ENCODE results near the gene NRXN3. TPM values are rescaled to one million over a fixed set of nuclear protein-coding genes. Genes with fewer than 3 reads are reported as not detected.

The NRXN3 gene
- total RNA-seq, 1 donor, result under 0.01 TPM

DNA sequence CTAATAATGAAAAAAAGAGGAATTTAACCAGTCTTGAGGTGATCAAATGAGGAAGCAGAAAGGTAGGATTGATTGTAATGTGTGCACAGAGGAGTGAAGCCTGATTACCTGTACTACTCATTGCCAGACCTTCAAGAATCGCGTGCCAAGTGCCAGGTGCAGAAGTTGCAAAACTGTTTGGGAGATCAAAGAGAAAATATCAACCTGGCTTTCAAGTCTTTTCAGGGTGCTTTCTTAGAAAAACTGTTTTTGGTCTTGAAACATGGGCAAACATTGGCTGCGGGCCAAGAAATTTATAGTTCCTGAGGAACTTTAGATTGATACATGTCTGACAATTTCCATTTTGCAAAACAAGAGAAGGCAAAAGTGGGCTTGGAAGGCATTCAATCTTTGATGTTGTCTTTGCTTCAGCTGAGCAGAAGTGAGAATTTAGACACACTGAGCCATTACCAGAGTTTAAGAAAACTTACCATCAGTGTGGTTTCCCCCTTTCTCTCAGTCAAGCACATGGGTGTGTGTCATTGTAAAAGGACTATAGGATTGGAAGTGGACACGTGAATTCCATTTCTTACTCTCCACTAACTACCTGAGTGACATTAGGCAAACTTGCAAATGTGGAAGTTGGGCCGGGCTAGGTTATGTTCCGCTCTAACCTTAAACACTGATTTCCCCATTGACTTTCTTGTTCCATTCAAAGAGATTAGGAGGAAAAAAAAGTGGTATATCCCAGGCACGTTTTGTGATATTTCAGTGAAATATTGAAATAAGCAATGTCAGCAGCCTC lies 1555.0 kb downstream of the NRXN3 start:
- no peaks in the 10 kb centered on the region for H3K9me3 ChIP-seq (ENCODE audit: low read depth, low read length)
- H3K27me3 ChIP-seq (ENCODE audit: insufficient read depth, low read length), result no peaks in the 10 kb centered on the region
- no peaks in the 10 kb centered on the region for H3K4me1 ChIP-seq (ENCODE audit: insufficient read depth, low read length)
- H3K4me3 ChIP-seq (ENCODE audit: low read length), result no peak overlapping the region

DNA sequence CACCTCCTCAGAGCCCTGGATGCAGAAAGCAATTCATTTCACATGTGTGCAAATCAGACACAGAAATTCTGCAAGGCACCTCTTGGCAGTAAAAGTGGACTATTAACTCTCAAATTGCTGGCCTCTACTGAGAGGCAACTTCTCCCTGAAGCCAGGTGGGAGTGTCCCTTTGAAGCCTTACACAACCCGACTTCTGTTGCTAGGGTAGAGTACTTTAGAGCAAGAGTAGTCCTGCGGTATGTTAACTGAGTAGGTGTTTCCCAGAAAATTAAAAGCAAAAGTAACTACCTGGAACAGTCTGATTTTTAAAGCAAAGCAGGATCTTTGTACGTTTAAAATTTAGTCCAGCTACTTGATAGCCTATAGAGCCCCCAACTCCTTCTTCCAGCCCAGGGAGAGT lies 1557.7 kb downstream of the NRXN3 start:
- Histone ChIP-seq H3K27me3 (ENCODE audit: insufficient read depth, low read length) (no peaks in the 10 kb centered on the region), H3K4me3 (ENCODE audit: low read length) (no peak overlapping the region), H3K9me3 (ENCODE audit: low read depth, low read length) (no peaks in the 10 kb centered on the region), H3K4me1 (ENCODE audit: insufficient read depth, low read length) (no peaks in the 10 kb centered on the region)

DNA sequence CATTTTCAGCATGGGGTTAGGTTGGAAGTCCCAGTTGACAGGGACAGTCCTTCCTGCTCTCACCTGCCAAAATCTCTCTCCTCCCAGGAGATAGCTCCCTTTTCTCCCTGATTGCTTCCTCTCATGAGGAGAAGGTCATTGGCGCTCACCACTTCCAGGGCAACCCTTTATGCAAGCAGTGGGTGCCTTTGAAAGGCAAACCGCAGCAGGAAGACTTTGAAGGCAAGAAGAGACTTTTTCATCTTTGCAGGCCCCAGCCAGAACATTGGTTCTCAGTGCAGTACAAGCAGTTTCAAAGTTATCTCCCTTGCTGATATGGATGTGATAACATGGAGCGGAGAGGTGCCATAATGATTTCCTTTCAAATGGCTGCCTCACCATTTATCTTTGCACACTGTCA lies 1558.2 kb downstream of the NRXN3 start:
- Histone ChIP-seq H3K4me1 (ENCODE audit: insufficient read depth, low read length) (no peaks in the 10 kb centered on the region), H3K27me3 (ENCODE audit: insufficient read depth, low read length) (no peaks in the 10 kb centered on the region), H3K4me3 (ENCODE audit: low read length) (no peak overlapping the region), H3K9me3 (ENCODE audit: low read depth, low read length) (no peaks in the 10 kb centered on the region)

DNA sequence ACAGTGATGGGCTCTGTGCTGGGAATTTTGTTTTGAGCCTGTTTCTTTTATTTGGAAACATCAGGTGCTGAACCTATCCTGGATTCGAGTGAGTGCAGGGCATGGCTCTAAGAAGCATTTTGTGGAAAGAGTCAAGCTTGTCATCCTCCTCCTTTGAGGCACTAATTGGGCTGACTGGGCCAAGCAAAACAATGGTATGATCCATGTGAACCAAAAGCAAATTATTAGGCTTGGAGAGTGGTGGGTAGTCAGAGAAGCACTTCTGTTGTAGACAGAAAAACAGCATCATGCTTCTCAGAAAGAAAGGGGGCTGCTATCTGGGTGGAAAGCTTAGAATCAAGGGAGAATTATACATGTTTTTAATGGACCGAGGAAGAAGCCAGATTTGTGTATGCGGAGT lies 1559.6 kb downstream of the NRXN3 start:
- no peaks in the 10 kb centered on the region for H3K9me3 ChIP-seq (ENCODE audit: low read depth, low read length)
- H3K27me3 ChIP-seq (ENCODE audit: insufficient read depth, low read length), result no peaks in the 10 kb centered on the region
- no peak overlapping the region for H3K4me3 ChIP-seq (ENCODE audit: low read length)
- H3K4me1 ChIP-seq (ENCODE audit: insufficient read depth, low read length), result no peaks in the 10 kb centered on the region

DNA sequence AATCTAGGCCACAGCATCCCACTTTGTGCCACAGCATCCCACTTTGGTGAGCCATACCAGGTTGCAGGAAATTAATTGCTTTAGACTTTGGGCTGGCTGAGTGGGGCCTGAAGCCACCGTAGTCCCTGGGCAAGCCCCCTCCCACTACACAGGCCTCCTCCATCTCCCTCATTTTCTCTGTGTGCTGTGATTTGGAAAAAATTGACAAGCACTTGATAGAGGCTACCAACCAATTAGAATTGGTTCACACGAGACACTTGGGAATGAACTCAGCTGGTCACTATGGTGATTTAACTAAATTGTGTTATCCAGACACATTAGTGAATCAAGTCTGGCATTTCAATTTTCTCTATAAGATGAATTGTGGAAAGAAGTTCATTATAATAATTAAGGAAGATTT lies 1560.0 kb downstream of the NRXN3 start:
- Histone ChIP-seq H3K27me3 (ENCODE audit: insufficient read depth, low read length) (no peaks in the 10 kb centered on the region), H3K4me3 (ENCODE audit: low read length) (no peak overlapping the region), H3K4me1 (ENCODE audit: insufficient read depth, low read length) (no peaks in the 10 kb centered on the region), H3K9me3 (ENCODE audit: low read depth, low read length) (no peaks in the 10 kb centered on the region)

DNA sequence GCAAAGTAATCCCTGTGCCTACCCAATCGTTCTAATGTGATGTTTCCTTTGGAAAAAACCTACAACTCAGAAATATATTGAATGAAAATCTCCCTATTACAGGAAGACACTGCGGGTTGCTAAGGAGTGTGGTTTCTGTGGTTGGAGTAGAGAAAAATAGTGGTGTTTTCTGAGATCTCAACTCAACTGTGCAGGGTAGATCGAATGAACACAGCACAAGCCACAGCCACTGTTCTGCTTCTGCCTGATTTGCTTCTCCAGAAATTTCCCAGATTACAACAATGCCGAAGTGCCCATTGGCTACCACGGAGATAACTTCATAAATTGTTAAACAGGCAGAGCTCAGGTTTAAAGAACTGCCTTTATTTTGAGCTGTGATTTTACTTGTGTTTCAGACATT lies 1560.8 kb downstream of the NRXN3 start:
- Histone ChIP-seq H3K9me3 (ENCODE audit: low read depth, low read length) (no peaks in the 10 kb centered on the region), H3K4me3 (ENCODE audit: low read length) (no peak overlapping the region)

DNA sequence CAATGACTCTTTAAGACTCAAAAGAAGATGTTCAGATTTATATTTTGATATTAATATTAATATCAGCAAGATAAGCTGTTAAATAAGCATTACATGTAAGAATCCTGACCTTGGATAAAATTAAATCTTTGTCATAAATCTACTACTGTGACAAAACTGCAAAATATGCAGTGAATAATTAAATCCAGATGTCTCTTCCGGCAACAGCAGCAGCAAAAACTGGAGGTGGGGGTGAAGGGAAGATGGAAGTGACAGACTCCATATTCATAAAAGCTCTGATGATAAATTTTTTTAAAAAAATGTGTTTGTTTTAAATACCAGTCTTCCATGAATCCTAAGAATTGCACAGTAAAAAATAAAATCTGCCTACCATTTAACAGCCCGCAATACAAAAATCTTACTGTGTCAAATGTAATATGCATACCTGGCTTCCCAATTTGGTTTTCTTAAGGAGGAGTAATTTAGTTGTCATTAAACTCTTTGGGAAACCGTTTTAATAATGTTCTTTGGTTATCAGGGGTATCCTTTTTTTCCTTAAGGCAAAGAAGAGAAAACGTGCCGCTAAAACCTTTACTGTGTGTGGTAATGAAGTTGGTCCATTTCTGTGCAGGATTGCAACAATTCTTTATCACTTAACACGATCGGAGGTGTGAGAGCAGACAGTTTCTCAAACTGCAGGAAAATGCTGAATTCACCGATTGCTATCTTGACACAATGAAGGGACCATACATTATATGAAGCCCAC lies 1562.9 kb downstream of the NRXN3 start:
- no peaks in the 10 kb centered on the region for H3K9me3 ChIP-seq (ENCODE audit: low read depth, low read length)
- no peak overlapping the region for H3K4me3 ChIP-seq (ENCODE audit: low read length)
- no peaks in the 10 kb centered on the region for H3K4me1 ChIP-seq (ENCODE audit: insufficient read depth, low read length)
- no peaks in the 10 kb centered on the region for H3K27me3 ChIP-seq (ENCODE audit: insufficient read depth, low read length)

More for the DNA sequence above, 1560.8 kb downstream of the NRXN3 start:
- no peaks in the 10 kb centered on the region for H3K27me3 ChIP-seq (ENCODE audit: insufficient read depth, low read length)
- no peaks in the 10 kb centered on the region for H3K4me1 ChIP-seq (ENCODE audit: insufficient read depth, low read length)

DNA sequence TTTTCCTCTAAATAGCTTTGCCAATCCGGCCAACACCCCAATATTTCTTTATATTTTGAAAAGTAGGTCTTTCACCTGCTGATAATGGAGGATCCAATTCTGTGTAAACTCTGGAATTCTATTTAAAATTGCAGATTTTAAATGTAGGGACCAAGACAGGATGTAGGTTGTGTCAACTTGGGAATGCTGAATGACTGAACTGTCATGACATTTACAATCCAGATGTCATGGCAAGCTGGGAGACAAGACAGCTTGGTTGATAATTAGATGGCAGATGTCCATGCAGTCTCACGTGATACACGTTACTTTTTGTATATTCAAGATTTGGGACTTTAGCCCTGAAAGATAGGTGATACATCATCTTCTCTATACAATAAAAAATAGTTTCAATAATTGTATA lies 1564.0 kb downstream of the NRXN3 start:
- Histone ChIP-seq H3K4me1 (ENCODE audit: insufficient read depth, low read length) (no peaks in the 10 kb centered on the region), H3K9me3 (ENCODE audit: low read depth, low read length) (no peaks in the 10 kb centered on the region), H3K4me3 (ENCODE audit: low read length) (no peak overlapping the region), H3K27me3 (ENCODE audit: insufficient read depth, low read length) (no peaks in the 10 kb centered on the region)

DNA sequence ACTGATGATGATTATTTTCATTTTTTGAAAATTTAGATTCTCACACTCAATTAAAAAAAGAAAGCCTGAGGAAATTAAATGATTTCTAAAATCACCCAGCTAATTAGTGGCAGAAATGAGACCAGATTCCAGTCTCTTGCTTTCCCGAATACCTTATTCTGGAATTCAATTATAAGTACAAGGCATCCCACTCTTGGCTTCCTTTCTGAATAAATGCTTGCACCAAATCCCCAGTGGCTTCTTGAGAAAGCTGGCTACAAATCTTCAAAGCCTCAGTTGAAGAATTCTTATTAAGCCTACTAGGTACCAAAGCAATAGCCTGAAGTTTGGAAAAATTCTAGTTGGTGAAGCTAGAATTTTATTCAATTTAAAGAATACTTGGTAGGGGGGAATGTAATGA lies 1564.5 kb downstream of the NRXN3 start:
- Histone ChIP-seq H3K9me3 (ENCODE audit: low read depth, low read length) (no peaks in the 10 kb centered on the region), H3K27me3 (ENCODE audit: insufficient read depth, low read length) (no peaks in the 10 kb centered on the region), H3K4me3 (ENCODE audit: low read length) (no peak overlapping the region)

DNA sequence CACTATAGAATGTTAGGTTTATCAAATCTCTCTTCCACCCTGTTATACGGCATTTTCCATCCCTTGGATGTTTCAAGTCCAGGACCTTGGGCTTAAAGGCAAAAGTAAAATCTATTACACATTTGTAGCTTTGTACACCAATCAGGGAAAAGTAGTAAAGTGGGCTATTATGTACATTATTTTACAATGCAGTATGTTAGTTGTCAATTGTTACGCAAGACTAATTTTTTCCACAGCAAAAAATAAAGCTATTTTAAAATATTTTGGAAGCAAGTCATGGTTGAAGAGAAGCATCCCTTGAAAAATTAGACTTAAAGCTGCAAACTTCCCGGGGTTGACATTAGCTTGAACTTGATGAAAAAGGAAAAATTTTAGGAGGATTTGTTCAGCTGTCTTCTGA lies 1564.9 kb downstream of the NRXN3 start:
- no peak overlapping the region for H3K4me3 ChIP-seq (ENCODE audit: low read length)
- H3K4me1 ChIP-seq (ENCODE audit: insufficient read depth, low read length), result no peaks in the 10 kb centered on the region
- H3K27me3 ChIP-seq (ENCODE audit: insufficient read depth, low read length), result no peaks in the 10 kb centered on the region
- no peaks in the 10 kb centered on the region for H3K9me3 ChIP-seq (ENCODE audit: low read depth, low read length)

More for the DNA sequence above, 1564.5 kb downstream of the NRXN3 start:
- no peaks in the 10 kb centered on the region for H3K4me1 ChIP-seq (ENCODE audit: insufficient read depth, low read length)

DNA sequence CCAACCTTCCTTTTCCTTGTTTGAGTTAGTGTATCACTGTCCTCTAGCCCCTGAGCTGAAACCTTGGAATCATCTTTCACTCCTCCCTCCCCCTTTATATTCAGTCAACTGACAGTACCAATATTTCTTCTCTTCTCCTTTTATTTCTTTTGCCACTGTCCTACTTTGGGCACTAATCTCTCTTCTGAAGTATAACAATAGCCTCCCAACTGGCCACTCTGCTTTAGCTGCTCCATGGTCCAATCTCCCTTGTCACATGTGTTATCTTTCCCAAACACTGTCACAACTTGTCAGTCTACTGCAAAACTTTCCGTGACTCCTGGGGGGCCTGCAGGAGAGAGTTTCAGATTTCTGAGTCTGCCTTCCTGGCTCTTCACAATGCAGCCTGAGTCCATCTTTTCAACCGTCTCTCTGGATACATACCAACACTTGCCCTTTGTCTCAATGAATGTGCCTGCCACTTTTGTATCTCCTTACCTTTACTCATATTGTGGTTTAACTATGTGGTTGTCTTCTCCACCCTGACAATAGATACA lies 1570.0 kb downstream of the NRXN3 start:
- Histone ChIP-seq H3K4me1 (ENCODE audit: insufficient read depth, low read length) (no peaks in the 10 kb centered on the region), H3K27me3 (ENCODE audit: insufficient read depth, low read length) (no peaks in the 10 kb centered on the region), H3K9me3 (ENCODE audit: low read depth, low read length) (no peaks in the 10 kb centered on the region), H3K4me3 (ENCODE audit: low read length) (no peak overlapping the region)

DNA sequence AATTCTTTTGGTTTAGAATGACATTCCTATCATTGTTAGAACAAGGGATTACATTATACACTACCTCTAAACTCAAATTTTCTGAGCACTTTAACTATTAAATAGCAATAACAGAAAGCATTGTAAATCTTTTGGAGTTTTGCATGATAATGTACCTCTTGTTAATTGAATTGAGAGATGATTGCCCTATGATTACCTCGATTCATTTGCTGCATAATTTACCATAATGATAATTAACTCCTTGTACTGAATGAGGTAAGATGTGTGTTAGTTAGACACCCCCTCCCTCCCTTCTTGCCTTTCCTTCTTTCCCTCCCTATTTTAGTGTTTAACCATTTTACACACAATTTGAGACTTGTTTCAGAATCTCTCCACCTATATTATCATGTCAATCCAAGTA lies 1572.0 kb downstream of the NRXN3 start:
- H3K27me3 ChIP-seq (ENCODE audit: insufficient read depth, low read length), result no peaks in the 10 kb centered on the region
- H3K4me3 ChIP-seq (ENCODE audit: low read length), result no peak overlapping the region
- no peaks in the 10 kb centered on the region for H3K4me1 ChIP-seq (ENCODE audit: insufficient read depth, low read length)
- no peaks in the 10 kb centered on the region for H3K9me3 ChIP-seq (ENCODE audit: low read depth, low read length)

DNA sequence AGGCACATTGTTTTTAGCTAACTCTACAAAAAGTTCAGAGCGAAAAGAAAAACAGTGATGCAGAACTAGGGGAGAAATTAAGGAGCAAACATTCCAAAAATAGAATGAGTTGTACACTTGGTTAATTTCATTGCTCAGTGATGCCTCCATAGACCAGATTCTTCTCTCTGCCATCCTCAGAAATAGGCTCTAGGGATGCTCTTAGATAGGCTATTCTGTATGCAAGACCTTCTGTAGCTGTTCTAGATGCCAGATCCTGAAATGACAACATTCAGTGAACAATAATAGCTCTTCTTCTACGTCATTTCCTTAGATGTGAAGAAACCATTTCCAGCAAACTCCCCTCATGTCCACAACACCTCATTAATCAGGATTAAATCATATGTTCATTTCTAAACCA lies 1574.9 kb downstream of the NRXN3 start:
- no peaks in the 10 kb centered on the region for H3K27me3 ChIP-seq (ENCODE audit: insufficient read depth, low read length)
- no peaks in the 10 kb centered on the region for H3K9me3 ChIP-seq (ENCODE audit: low read depth, low read length)
- no peak overlapping the region for H3K4me3 ChIP-seq (ENCODE audit: low read length)
- no peaks in the 10 kb centered on the region for H3K4me1 ChIP-seq (ENCODE audit: insufficient read depth, low read length)

DNA sequence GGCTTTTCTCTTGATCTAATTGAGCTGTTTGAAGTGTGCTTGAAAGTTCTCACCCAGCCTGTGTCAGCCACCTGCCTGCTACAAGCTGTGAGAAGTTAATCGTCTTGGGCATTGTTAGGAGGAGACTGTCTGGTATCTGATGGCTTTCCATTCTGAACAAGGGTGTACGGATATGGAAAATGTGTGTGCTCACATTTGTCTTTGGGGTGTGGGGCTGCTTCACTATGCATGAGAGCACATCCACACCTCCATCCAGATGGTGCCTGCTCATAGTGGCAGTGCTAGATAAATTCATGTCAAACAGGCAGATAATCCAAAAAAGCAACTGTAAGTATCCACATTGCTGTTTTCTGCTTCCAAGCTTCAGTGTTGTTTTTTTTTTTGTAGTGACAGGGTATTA lies 1578.9 kb downstream of the NRXN3 start:
- no peaks in the 10 kb centered on the region for H3K4me1 ChIP-seq (ENCODE audit: insufficient read depth, low read length)
- no peaks in the 10 kb centered on the region for H3K9me3 ChIP-seq (ENCODE audit: low read depth, low read length)
- H3K27me3 ChIP-seq (ENCODE audit: insufficient read depth, low read length), result no peaks in the 10 kb centered on the region
- no peak overlapping the region for H3K4me3 ChIP-seq (ENCODE audit: low read length)

DNA sequence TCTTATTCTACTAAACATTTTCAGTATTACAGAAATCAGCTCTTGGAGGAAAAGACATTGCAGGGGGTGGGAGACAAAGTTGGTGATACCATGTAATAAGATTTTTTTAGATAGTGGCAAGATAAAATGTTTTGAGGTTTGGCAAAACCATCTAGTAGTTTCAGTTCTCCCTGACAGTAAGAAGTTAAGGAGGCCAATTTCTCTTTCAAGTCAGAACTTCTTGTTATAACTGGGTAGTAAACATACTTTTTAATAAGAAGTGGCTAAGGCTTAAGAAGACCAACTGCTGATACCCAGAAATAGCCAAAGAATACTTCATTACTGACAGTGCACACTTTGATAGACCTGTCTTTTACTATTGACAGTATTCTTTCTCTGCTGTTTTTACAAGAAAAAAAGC lies 1588.8 kb downstream of the NRXN3 start:
- H3K4me3 ChIP-seq (ENCODE audit: low read length), result no peak overlapping the region
- H3K4me1 ChIP-seq (ENCODE audit: insufficient read depth, low read length), result no peaks in the 10 kb centered on the region
- H3K9me3 ChIP-seq (ENCODE audit: low read depth, low read length), result no peaks in the 10 kb centered on the region
- H3K27me3 ChIP-seq (ENCODE audit: insufficient read depth, low read length), result no peaks in the 10 kb centered on the region
